Measurements from ENCODE around the gene MYO5B.

GRCh38 chr18:49884959-49885358, 310.0 kb downstream of the MYO5B start:
- no peak for TF ChIP-seq NR2C2 (CRISPR knock-in tag; IDR thresholded peaks at IDR 0.05)
- TF ChIP-seq NR2C2 (tag; IDR thresholded peaks at IDR 0.05), result no peak
- no peak for TF ChIP-seq GABPA (tag; conservative IDR thresholded peaks at IDR 0.05; ENCODE audit: low read depth)
- TF ChIP-seq KLF10 (CRISPR knock-in tag; IDR thresholded peaks at IDR 0.05), result no peak
- no peak for TF ChIP-seq KDM4B (IDR thresholded peaks at IDR 0.05; ENCODE audit: borderline replicate concordance in 2 of 2, low read depth in 1 of 2)
- no peak for TF ChIP-seq RCOR1 (IDR thresholded peaks at IDR 0.05; ENCODE audit: borderline replicate concordance in 1 of 2, low read depth in 2 of 2, low read length in 2 of 2)
